Skeletal muscle satellite cell (primary cell): ENCODE data around the gene C2orf76.
"Not testable (repeated sequence)": the region's sequence is repeated elsewhere in the genome, so short reads cannot be mapped to it uniquely, and the experiment has no call there.

ENCODE experiments used
- H3K27me3 ChIP-seq: 2 replicates; pipeline ENCODE4 v1.7.0; 2013; ENCODE audit warnings: low read length; ENCODE audit not compliant: control insufficient read depth, insufficient read depth
- H3K36me3 ChIP-seq: 2 replicates; pipeline ENCODE4 v1.7.0; 2013; ENCODE audit warnings: mild to moderate bottlenecking, control low read depth, low read length; ENCODE audit not compliant: insufficient read depth
- H3K4me1 ChIP-seq: 2 replicates; pipeline ENCODE4 v1.7.0; 2013; ENCODE audit warnings: low read length; ENCODE audit not compliant: control insufficient read depth, insufficient read depth
- H3K4me2 ChIP-seq: 2 replicates; pipeline ENCODE4 v1.7.0; 2013; ENCODE audit warnings: mild to moderate bottlenecking, low read length
- H3K4me3 ChIP-seq: 2 replicates; pipeline ENCODE4 v1.7.0; 2013; ENCODE audit warnings: low read length
- H3K9ac ChIP-seq: 2 replicates; pipeline ENCODE4 v1.7.0; 2013; ENCODE audit warnings: mild to moderate bottlenecking, low read depth, low read length, moderate library complexity
- H3K9me3 ChIP-seq: replicated peaks from 2 replicates; pipeline ENCODE4 v1.7.0; 2013; ENCODE audit warnings: mild to moderate bottlenecking, control low read depth, low read length

The C2orf76 gene

GRCh38 chr2:119278385-119278784, 88.2 kb downstream of the C2orf76 start:
- H3K9me3 ChIP-seq, H3K4me1 ChIP-seq, H3K36me3 ChIP-seq, H3K4me3 ChIP-seq, H3K9ac ChIP-seq, H3K27me3 ChIP-seq, H3K4me2 ChIP-seq: not testable (repeated sequence)

GRCh38 chr2:119276864-119277263, 89.8 kb downstream of the C2orf76 start:
- Histone ChIP-seq H3K27me3 (no peaks in the 10 kb centered on the region), H3K9ac (no peak overlapping the region), H3K36me3 (no peaks in the 10 kb centered on the region), H3K4me2 (no peak overlapping the region), H3K4me3 (no peak overlapping the region), H3K4me1 (no peaks in the 10 kb centered on the region), H3K9me3 (no peaks in the 10 kb centered on the region)

DNA sequence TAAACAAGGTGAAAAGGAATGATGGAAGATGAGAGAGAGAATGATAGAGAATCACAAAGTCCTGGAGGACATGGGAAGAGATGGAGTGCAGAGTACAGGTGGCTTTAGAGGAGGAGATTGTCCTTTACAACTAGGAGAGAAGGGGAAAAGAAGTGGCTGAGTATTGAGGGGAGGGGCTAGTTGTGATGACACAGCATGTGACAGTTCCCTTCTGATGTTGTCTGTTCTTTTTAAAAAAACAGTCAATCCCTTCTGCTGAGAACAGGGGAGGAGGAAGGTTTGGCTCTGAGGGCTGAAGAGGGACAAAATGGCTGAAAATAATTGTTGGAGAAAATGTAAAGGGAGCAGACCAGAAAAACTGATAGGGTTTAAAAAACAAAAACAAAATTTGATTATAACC, 99.0 kb downstream of the C2orf76 start:
- Histone ChIP-seq H3K36me3 (peaks cover 26% of the 10 kb centered on the region), H3K9me3 (no peaks in the 10 kb centered on the region), H3K27me3 (no peaks in the 10 kb centered on the region), H3K9ac (no peak overlapping the region), H3K4me1 (peaks cover 3% of the 10 kb centered on the region), H3K4me2 (no peak overlapping the region), H3K4me3 (no peak overlapping the region)

DNA sequence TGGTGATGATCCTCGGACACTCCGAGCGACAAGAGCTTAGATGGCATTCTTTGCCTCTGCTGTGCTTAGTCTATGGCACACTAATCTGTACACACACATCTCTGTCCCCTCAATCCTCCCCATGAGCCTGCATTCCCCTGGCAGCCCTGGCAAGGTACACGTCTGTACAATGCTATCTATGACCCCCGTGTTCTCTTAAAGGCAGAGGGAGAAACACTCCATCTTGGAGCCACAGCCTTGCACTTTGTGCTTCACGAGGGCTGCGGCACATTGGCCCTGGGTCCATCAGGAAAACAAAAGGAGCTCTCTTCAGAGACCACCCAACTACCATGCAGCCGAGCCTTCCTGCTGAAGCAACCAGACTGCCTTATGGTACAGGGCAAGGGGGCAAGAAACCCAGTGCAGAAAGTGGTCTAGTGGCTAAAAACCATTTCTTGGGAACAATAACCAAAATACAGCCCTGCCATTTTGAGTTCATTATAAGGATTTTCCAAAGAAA, 100.5 kb downstream of the C2orf76 start:
- H3K9me3 ChIP-seq = no peaks in the 10 kb centered on the region
- no peak overlapping the region for H3K9ac ChIP-seq
- H3K36me3 ChIP-seq = peaks cover 26% of the 10 kb centered on the region
- peaks cover 3% of the 10 kb centered on the region for H3K4me1 ChIP-seq
- no peak overlapping the region for H3K4me2 ChIP-seq
- no peaks in the 10 kb centered on the region for H3K27me3 ChIP-seq
- no peak overlapping the region for H3K4me3 ChIP-seq

- no peak overlapping the region for H3K4me2 ChIP-seq
- H3K36me3 ChIP-seq = peaks cover 26% of the 10 kb centered on the region
- H3K4me1 ChIP-seq = peaks cover 4% of the 10 kb centered on the region
- no peak overlapping the region for H3K4me3 ChIP-seq
- H3K9ac ChIP-seq = no peak overlapping the region
- no peaks in the 10 kb centered on the region for H3K9me3 ChIP-seq
- H3K27me3 ChIP-seq = no peaks in the 10 kb centered on the region
Measured at GRCh38 chr2:119265693-119266066, 101.0 kb downstream of the C2orf76 start.

- Histone ChIP-seq H3K9ac (no peak overlapping the region), H3K9me3 (no peaks in the 10 kb centered on the region), H3K4me2 (no peak overlapping the region), H3K4me1 (peaks cover 7% of the 10 kb centered on the region), H3K4me3 (no peak overlapping the region), H3K27me3 (no peaks in the 10 kb centered on the region), H3K36me3 (peaks cover 26% of the 10 kb centered on the region)
Measured at GRCh38 chr2:119264781-119265692, 101.6 kb downstream of the C2orf76 start.

DNA sequence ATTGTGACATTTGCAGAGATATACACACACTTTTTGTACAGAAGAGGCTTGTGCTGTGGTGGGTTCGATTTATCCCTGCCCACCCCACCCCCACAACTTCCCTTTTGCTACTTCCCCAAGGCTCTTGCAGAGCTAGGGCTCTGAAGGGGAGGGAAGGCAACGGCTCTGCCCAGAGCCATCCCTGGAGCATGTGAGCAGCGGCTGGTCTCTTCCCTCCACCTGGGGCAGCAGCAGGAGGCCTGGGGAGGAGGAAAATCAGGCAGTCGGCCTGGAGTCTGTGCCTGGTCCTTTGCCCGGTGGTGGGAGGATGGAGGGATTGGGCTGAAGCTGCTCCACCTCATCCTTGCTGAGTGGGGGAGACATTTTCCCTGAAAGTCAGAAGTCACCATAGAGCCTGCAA, 103.0 kb downstream of the C2orf76 start:
- Histone ChIP-seq H3K4me3 (no peak overlapping the region), H3K4me1 (peaks cover 7% of the 10 kb centered on the region), H3K4me2 (no peak overlapping the region), H3K9me3 (no peaks in the 10 kb centered on the region), H3K9ac (no peak overlapping the region), H3K36me3 (peaks cover 26% of the 10 kb centered on the region), H3K27me3 (no peaks in the 10 kb centered on the region)

GRCh38 chr2:119263025-119263424, 103.6 kb downstream of the C2orf76 start:
- Histone ChIP-seq H3K4me1 (peaks cover 7% of the 10 kb centered on the region), H3K4me3 (no peak overlapping the region), H3K27me3 (no peaks in the 10 kb centered on the region), H3K4me2 (no peak overlapping the region), H3K36me3 (peaks cover 26% of the 10 kb centered on the region), H3K9me3 (no peaks in the 10 kb centered on the region), H3K9ac (no peak overlapping the region)

- Histone ChIP-seq H3K36me3 (peaks cover 34% of the 10 kb centered on the region), H3K27me3 (no peaks in the 10 kb centered on the region), H3K9ac (no peak overlapping the region), H3K9me3 (no peaks in the 10 kb centered on the region), H3K4me2 (no peak overlapping the region), H3K4me3 (no peak overlapping the region), H3K4me1 (peaks cover 6% of the 10 kb centered on the region)
Measured at GRCh38 chr2:119261493-119262225, 105.0 kb downstream of the C2orf76 start.

GRCh38 chr2:119260646-119261492, 105.8 kb downstream of the C2orf76 start:
- Histone ChIP-seq H3K36me3 (peaks cover 34% of the 10 kb centered on the region), H3K9ac (no peak overlapping the region), H3K9me3 (no peaks in the 10 kb centered on the region), H3K27me3 (no peaks in the 10 kb centered on the region), H3K4me2 (no peak overlapping the region), H3K4me3 (no peak overlapping the region), H3K4me1 (peaks cover 13% of the 10 kb centered on the region)

DNA sequence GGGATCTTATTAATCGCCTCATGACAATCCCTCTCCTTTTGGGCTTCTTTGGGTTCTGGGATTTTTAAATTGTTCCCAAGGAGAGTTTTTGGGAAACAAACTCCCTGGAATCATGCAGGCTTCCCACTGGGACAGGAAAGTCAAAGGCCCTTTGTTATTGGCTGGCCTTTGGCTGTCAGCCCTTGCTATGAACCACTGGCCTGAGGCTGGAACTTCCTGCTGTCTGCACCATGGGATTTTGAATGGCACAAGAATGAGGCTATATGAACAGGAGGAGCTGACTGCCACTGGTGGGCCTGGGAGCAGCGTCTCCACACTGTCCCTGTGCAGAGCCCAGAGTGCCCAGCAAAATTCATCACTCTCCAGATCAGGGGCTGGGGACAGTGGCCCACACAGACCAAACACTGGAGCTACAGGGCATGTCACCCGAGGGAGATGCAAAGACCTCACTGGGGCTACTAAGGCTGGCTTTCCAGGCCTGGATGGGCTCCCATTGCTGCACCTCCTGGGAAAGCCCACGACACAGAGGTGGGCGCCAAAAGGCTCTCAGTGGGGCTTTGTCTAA, 107.3 kb downstream of the C2orf76 start:
- peaks cover 33% of the 10 kb centered on the region for H3K36me3 ChIP-seq
- H3K4me2 ChIP-seq = no peak overlapping the region
- peaks cover 27% of the 10 kb centered on the region for H3K4me1 ChIP-seq
- no peak overlapping the region for H3K4me3 ChIP-seq
- H3K9ac ChIP-seq = no peak overlapping the region
- H3K27me3 ChIP-seq = no peaks in the 10 kb centered on the region
- no peaks in the 10 kb centered on the region for H3K9me3 ChIP-seq
